NCI-H1092 treated with DMSO at 0.1 percent for 48 hours (cell line): Measurements from ENCODE around the gene WIPI1.
"Not testable (repeated sequence)": the region's sequence is repeated elsewhere in the genome, so short reads cannot be mapped to it uniquely, and the experiment has no call there.

Source experiments
- DNase-seq: peaks from one replicate; lab custom pipeline; 2025; lab: John Stamatoyannopoulos, UW

The WIPI1 gene

DNA sequence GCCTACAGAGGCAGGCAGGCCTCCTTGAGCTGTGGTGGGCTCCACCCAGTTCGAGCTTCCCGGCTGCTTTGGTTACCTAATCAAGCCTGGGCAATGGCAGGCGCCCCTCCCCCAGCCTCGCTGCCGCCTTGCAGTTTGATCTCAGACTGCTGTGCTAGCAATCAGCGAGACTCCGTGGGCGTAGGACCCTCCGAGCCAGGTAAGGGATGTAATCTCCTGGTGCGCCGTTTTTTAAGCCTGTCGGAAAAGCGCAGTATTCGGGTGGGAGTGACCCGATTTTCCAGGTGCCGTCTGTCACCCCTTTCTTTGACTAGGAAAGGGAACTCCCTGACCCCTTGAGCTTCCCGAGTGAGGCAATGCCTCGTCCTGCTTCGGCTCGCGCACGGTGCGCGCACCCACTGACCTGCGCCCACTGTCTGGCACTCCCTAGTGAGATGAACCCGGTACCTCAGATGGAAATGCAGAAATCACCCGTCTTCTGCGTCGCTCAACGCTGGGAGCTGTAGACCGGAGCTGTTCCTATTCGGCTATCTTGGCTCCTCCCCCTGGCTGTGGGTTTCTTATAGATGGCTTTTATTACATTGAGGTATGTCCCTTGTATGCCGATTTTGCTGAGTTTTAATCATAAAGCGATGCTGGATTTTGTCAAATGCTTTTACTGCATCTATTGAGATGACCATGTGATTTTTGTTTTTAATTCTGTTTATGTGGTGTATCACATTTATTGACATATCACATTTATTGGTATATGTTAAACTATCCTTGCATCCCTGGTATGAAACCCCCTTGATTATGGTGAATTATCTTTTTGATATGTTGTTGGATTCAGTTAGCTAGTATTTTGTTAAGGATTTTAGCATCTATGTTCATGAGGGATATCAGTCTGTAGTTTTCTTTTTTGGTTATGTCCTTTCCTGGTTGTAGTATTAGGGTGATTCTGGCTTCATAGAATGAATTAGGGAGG, 43.4 kb downstream of the WIPI1 start:
- not testable (repeated sequence) for DNase-seq

DNA sequence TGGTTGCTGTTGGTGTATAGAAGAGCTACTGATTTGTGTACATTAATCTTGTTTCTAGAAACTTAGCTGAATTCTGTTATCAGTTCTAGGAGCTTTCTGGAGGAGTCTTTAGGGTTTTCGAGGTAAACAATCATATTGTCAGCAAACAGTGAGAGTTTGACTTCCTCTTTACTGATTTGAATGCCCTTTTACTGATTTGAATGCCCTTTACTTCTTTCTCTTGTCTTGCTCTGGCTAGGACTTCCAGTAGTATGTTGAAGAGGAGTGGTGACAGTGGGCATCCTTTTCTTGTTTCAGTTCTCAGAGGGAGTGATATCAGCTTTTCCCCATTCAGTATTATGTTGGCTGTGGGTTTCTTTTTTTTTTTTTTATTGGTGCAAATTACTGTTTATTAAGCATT, 49.6 kb downstream of the WIPI1 start:
- DNase-seq = not testable (repeated sequence)

DNA sequence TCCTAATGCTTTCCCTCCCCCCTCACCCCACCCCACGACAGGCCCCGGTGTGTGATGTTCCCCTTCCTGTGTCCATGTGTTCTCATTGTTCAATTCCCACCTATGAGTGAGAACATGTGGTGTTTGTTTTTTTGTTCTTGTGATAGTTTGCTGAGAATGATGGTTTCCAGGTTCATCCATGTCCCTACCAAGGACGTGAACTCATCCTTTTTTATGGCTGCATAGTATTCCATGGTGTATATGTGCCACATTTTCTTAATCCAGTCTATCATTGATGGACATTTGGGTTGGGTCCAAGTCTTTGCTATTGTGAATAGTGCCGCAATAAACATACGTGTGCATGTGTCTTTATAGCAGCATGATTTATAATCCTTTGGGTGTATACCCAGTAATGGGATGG, 53.5 kb downstream of the WIPI1 start:
- DNase-seq = not testable (repeated sequence)

DNA sequence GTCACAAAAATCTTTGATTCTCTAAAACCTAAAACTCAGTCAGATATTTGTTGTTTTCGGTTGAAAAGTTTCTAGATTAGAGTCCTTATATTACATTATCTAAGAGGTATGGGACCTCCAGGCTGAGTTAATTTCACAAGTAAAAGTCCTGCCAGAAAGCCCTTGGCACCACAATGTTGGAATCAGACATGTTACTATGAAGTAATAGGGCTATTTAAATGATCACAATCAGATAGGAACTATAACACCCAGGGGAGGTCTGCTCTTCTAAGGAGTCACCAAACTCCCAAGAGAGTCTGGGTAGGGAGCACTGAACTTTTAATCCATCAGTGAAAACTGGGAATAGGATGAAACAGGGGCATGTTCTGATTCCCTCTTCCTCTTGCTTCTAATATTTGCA, 54.2 kb downstream of the WIPI1 start:
- DNase-seq = no peak

DNA sequence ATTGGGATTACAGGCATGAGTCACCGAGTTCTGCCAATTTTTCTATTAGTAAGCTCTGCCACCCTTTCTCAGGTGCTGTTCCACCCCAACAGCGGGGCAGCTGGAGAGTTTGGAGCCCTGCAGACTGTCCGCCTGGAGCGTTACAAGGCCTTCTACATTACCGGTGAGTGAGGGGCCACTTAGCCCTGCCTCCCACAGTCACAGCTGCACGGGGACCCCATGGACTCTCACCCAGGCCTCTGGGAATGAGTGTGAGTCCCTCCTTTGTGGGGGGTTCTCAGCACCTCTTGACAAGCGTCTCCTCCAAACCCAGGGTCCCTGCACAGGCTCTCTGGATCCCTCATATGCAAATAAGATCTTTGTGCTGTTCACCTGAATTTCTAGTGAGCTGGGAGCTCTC, 56.0 kb downstream of the WIPI1 start:
- no peak for DNase-seq

DNA sequence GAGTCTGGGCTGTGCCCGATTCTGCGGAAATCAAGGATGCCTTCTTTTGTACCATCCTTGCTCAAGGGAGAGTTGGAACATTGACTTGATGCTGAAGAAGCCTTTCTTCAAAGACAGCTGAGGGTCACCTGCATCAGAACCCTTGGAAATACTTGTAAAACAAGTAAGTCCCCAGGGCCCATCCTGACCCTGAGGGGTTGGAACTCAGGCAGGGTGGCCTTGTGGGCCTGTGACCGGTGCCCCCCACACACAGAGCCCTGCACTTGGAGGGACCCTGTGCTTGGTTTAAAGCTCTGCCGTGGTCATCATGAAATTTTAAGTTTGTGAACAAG, 56.9 kb downstream of the WIPI1 start:
- no peak for DNase-seq

DNA sequence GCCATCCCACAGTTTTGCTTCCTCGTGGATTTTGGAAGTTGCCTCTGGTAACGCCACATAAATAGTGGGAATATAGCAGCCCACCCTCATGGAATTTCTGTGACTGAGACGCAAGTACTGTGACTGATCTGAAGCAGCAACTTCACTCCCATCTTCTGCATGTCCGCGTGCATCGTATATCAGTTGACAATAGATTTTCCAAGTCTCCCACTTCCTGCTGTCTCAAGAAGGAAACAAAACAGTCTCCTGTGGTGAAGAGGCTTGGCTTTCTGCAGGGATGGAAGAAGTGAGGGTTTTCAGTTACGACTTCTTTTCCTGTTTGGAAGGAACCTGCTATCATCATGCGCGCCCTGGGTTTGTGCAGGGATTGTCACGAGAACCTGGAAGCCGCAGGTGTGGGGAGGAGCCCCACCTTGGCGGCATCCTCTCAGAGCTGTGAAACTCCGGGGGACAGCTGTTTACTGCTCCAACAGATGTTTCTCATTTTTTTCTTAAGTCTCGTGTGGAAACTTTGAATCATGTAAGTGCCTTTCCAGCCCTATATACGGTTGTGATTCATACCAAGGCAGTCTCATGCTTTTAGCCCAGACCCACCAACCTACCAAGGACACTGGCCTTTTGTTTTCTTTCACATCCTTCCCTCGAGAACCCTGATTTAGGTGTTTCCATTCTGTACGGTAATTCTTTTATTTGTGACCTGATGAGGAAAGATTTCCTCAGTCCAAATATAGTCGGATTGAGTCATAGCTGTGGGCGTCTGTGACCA, 57.5 kb downstream of the WIPI1 start:
- no peak for DNase-seq

DNA sequence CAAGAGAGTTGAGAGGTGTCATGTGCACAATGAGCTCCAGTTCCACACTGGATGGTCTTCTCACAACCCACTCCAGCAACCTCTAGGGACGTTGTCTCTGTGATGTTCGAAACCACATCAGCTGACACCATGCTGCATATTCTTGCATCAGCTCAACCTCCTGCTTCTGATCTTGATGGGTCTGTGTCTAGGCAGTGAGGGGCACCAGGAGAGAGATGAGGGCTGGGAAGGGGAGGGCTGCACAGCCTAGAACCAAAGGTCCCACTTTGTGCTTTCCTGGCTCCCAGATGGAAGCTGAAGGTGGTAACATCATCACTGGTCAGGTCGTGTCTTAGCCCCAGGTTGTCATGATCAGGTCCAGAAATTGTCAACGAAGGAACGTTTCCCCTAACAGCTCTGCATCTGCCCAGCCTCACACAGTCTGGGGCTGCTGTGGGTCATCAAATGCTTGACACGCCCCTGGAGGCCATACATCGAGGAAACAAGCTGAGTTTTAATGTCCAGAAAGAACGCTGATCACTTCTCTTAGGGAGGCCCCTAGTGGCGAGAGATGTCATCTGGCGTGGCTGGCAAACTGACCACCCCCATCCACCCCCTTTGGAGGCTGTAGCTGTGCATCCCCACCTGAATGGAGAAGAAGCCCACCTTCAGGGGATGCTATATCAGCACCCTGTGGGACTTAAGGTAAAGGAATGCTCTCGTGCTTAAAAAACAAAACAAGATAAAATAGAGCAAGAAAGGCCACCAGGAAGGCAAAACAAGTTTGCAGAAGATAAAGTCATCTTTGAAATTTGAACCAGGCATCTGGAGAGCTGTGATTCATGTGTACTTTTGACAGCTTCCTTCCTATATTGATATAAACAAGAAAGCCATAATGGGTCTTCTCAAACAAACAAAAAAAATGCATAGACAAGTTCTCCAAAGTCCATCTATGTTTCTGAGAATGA, 58.3 kb downstream of the WIPI1 start:
- peak; percentile 58 for DNase-seq

DNA sequence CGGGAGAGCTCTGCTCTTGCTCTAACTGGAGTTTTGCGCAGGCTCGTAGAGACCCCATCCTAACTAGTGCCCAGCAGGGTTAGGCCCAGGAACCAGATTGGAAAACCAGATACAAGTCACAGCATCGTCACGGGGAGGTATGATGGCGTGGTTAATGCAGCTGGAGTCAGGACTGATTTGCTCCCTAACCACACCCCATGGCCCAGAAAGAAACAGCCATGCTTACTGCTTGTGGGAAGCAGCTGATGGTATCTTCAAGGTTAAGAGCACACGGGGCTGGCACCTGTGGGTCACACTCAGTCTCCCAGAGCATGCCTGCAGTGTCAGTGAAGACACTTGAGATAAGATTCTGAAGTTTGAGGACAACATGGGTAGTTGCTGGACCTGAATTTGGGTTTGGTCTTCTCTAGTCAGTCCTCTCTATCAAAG, 60.2 kb downstream of the WIPI1 start:
- no peak for DNase-seq

DNA sequence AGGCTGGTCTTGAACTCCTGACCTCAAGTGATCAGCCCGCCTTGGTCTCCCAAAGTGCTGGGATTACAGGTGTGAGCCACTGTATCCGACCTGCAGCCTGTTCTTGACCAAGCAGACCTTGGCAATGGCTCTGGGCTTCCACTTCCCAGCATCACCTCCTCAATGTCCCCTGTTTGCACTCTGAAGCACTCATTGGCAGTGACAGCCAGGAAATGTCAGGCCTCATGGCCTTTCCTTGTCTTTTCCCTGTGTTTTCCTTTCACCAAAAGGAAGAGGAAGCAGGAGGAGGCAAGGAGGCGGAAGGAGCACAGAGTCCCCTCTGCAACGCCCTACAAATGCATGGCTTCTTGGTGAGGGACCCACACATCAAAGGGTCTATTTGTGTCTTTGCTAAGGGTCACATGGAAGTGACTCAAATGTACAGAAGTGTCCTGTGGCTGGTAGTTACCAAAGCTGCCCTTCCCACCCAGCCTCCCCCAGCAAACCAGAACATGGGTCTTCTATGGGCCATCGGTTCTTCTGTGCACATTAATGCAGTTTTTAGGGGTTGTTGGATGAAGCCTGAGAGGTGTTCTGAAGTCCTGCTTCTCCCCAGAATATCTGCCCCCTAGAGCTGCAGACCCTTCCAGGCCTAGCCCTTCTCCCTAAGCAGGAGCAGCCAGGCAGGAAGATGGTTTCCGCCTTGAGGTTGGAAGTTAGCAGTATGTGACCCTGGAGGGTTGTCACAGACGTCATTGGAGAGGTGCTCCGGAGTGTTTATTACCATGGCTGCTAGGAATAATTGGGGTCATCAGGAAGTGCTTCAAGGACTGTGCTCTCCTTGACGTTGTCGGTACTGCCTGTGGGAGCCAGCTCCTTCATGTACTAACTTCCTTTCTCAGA, 60.8 kb downstream of the WIPI1 start:
- DNase-seq = no peak

DNA sequence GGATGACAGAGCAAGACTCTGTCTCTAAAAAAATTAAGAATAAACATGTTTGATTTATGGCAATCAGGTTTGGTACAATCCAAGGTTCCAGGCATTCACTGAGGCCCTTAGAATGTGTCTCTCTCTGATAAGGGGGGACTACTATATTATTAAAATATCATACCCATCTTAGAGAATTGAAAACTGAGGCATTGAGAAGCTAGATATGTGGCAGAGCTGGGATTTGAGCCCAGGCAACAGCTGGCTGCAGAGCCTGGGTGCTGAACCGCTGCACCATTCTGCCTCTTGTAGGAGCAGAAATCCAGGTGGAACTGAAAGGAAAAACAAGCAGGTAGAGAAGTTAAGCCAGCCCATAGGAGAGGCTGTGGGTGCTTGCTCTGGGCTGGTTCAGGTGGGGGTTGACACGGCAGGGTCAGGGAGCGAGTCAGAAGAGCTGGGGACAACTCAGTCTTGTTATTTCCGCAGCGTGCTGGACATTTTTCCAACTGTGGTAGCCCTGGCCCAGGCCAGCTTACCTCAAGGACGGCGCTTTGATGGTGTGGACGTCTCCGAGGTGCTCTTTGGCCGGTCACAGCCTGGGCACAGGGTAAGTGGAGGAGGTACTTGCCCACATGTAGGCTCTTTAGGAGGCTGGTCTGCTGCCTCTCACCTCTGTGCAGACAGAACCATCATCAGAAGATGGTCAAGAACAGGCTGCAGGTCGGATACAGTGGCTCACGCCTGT, 62.5 kb downstream of the WIPI1 start:
- no peak for DNase-seq

DNA sequence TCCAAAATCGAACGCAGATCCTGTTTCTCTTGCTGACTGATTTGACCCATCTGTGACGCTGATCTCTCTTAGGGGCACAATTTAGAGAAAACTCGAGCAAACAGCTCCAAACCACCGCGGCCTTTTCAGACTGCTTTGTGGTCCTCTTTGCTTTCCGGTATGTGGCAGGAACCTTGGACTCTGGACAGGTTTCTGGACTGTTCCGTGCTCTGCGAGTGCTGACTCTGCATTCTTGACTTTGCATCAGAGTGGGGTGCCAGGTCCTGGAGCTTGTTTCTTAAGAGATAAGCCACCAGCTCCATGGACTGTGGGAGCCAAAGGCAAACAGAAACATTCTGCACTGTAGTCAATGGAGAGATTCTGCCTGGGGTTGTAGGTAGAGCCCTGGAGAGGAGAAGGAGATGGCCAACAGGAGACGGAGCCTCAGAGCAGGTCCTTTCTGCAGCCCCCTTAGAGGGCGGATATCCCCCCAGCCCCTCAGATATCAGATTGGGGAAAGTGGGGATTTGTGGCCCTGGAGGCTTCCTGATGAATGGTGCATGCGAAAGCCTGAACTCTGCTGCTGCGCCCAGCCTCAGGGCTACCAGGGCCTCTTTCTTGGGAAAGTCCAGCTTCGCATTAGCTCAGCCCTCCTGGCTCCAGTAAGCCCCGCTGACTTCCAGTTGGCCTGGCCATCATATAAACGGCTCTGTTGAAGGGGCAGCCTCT, 65.6 kb downstream of the WIPI1 start:
- no peak for DNase-seq

DNA sequence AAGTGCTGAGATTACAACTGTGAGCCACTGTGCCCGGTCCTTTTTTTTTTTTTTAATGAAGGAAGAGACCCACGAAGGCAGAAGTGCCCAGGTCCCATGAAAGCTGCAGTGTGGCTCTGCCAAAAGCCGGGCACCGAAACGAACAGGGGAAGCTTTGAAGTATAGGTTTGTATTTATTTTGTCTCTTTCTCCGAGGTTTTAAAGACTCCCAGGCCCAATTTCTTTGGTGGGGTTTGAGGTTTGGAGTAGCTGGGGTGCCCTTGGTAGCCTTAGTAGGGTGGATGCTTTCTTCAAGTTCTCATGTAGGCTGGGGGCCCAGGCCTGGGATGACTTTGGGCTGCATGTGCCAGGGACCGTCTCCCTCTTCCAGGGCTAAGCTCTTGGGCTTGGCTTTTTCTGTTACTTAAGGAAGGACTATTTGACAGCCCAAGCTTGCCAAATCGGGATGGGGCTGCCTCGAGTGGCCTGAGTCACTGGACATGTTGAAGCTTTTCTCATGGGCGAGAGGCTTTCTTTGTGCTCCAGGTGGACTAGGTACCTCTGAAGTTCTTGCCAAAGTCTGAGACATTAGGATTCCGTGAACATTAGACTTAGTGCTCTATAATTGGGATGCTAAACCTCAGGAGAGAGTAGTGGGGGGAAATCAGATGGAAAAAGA, 66.3 kb downstream of the WIPI1 start:
- DNase-seq = no peak

DNA sequence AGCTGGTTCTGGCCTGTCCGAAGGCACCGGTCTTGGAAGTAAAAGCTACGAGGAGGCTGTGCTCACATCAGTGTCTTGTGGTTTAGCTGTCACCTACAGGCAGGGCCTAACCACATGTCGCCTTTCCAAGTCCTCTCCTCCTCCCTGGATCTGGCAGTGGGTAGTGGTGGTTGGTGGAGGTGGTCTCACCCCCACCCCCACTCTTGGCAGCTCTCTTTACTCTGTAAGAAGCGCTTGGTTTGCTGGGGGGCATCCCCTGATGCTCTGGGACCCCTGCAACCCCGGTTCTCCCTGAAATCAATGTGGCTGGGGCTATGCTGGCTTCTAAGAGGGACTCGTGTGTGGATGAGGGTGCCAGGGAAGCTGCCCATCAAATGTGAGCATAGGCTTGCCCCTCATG, 68.3 kb downstream of the WIPI1 start:
- DNase-seq = no peak

DNA sequence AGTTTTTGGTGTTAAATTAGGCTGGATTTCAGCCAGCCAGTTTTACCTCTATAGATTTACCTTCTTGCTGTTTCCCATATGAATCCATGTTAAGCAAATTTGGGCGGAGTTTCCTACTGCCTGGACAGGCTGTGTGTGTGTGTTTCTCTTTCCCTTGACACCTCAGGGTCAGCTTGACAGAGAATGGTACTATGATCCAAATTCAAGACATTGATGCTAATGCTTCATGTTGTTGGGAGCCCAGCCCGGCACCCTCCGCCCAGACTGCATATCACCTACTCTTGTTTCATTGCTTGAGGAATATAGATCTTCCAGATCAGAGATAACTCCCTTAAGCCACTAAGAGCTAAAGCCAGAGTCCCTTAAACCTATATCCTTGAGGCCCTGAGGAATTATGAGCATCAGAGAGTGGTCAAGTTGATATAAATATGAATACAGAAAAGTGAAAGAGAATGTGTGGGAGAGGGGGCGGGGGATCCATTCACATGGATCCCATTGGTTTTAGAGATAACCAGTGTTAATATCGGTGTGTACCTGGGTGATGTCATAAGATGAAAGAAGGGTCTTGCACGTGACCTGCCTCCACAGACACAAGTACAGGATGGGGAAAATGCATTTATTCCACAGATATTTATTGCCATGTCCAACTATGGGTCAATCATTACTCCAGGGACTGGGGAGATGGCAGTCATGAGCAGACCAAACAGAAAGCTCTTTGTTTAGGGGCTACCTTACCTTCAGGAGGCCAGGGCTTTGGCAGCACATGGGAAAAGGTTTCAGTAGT, 69.7 kb downstream of the WIPI1 start:
- no peak for DNase-seq

DNA sequence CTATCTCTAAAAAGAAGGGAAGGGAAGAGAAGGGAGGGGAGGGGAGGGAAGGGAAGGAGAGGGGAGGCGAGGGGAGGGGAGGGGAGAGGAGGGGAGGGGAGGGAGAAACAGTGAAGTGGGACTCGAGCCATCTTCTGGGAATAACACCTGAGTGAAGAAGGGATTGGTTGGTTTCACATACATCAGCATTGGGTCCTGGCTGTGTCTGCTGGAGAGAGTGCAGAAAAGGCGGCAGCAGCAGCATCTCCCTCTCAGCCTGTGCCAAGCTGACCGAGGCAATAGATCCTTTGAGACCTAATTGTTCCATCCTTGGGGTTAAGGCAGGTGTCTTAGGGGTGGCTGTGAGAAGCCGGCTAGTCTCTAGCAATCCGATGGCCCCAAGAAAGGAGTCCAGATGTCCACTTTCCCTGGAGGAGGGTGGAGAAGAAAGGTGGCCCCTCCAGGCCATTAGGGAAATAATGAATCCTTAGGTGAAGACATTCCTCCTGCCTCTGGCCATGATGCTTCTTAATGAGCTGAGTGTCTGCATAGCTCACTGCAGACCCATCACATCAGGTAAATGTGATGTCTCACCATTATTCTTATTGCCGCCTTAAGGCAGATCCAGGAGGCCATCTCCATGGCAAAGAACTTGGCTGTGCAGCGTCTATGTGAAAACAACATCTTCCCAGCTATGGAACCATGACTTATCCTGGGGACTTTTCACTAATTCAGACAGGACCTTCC, 71.6 kb downstream of the WIPI1 start:
- no peak for DNase-seq

DNA sequence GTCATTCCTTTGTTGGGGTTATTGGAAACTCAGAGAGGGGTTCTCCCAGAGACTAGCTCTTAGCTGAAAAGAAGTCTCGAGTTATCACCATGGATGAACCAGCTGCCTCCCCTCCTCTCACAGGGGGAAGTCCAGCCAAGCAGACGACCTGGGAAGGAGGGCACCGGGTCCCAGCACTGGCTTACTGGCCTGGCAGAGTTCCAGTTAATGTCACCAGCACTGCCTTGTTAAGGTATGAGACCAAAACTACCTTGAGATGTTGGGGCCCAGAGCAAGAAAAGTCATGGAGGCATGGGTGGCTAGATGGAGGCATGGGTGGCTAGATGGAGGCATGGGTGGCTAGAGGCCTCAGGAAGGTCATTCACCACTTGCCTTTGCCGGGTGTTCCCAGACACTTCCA, 72.4 kb downstream of the WIPI1 start:
- DNase-seq = no peak

DNA sequence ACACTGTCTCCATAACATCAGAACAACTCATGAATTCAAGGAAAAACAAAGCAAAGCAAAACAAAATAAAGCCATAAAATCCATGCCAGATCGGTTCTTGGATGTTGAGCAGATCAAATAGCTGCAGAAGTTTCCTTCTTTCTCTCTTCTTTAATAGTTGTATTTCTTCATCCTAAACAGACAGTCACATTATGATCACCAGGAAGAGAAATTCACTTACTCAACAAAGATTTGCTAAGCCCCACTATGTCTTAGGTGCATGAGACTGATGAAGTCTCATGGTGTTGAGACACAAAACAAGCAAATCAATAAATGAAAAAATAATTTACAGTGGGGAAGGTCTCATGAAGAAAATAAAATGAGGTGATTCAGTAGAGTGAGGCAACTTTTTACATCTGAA, 72.8 kb downstream of the WIPI1 start:
- DNase-seq = no peak
